GM12878 (cell line): Measurements from ENCODE around the gene CFAP54. TPM values are rescaled to one million over a fixed set of nuclear protein-coding genes. Genes with fewer than 3 reads are reported as not detected.

ENCODE experiments used
- ATAC-seq: fragments of 200-7000 bp; cut with Tn5 transposase; 3 replicates; pipeline ENCODE4 v1.9.1; 2020; ENCODE audit warnings: mild to moderate bottlenecking, moderate library complexity
- BruUV-seq: library from RNA; stranded (reverse); fragments of 400-500 nt; replicated peaks from 2 replicates; lab custom pipeline; 2021; lab: Mats Ljungman, UMichigan
- CTCF ChIA-PET: fragments of 300-600 bp; sonication (Branson Sonifier 250); formaldehyde crosslinking; extraction: SDS; loops from one replicate; lab custom pipeline; 2021; ENCODE audit warnings: inconsistent platforms; lab: Yijun Ruan, JAX
- POLR2A ChIA-PET: fragments of 350-600 bp; formaldehyde crosslinking; extraction: SDS; loops from one replicate; lab custom pipeline; 2021; ENCODE audit warnings: inconsistent platforms; lab: Charles Lee
- RAD21 ChIA-PET: fragments of 300-600 bp; sonication (Branson Sonifier 250); formaldehyde crosslinking; loops from one replicate; lab custom pipeline; 2023; ENCODE audit warnings: antibody characterized with exemption; ENCODE audit not compliant: unreplicated experiment; lab: Charles Lee
- SMC1A ChIA-PET: fragments of 300-600 bp; sonication (Branson Sonifier 250); formaldehyde crosslinking; loops from one replicate; lab custom pipeline; 2023; ENCODE audit not compliant: unreplicated experiment, uncharacterized antibody; lab: Charles Lee
- DNase-seq: peaks from one replicate; pipeline ENCODE4 v3.0.0-alpha.2; 2011; ENCODE audit warnings: low read depth, low spot score
- FAIRE-seq: peaks from 3 replicates; lab custom pipeline; 2011; peaks lifted over from hg19 to GRCh38; lab: Jason Lieb, UNC
- H2AFZ ChIP-seq: 2 replicates; pipeline ENCODE4 v1.6.0; 2011; ENCODE audit warnings: low read depth, low read length, control low read depth; ENCODE audit not compliant: control insufficient read depth
- H3K27ac ChIP-seq: 2 replicates; pipeline ENCODE4 v1.5.1; 2011; ENCODE audit warnings: control low read depth; ENCODE audit not compliant: control insufficient read depth, insufficient read depth
- H3K27me3 ChIP-seq, 2 experiments: replicated peaks in 1 of 2; 2 replicates each; pipeline versions ENCODE4 v1.6.0 to v1.6.1; 2011; ENCODE audit warnings: low read length in 1 of 2; ENCODE audit not compliant: control insufficient read depth in 2 of 2, insufficient read depth in 2 of 2
- H3K36me3 ChIP-seq, 2 experiments: 2 replicates each; pipeline ENCODE4 v1.5.1; 2011; ENCODE audit warnings: low read length in 1 of 2; ENCODE audit not compliant: control insufficient read depth in 2 of 2, insufficient read depth in 2 of 2
- H3K4me1 ChIP-seq: 2 replicates; pipeline ENCODE4 v1.6.1; 2011; ENCODE audit warnings: mild to moderate bottlenecking, low read length, moderate library complexity, mixed read lengths; ENCODE audit not compliant: control insufficient read depth, insufficient read depth
- H3K4me2 ChIP-seq: 2 replicates; pipeline ENCODE4 v1.6.0; 2011; ENCODE audit warnings: control low read depth; ENCODE audit not compliant: control insufficient read depth, insufficient read depth
- H3K4me3 ChIP-seq: fragments of 200-600 bp; sonication (generic); 2 replicates; pipeline ENCODE4 v1.5.1; 2016
- H3K79me2 ChIP-seq: 2 replicates; pipeline ENCODE4 v1.6.0; 2011; ENCODE audit warnings: low read length; ENCODE audit not compliant: control insufficient read depth, insufficient read depth
- H3K9ac ChIP-seq: 2 replicates; pipeline ENCODE4 v1.8.0; 2011; ENCODE audit warnings: low read length, control low read depth, mixed read lengths; ENCODE audit not compliant: control insufficient read depth, insufficient read depth
- H3K9me3 ChIP-seq: replicated peaks from 3 replicates; pipeline ENCODE4 v1.5.1; 2011; ENCODE audit warnings: mild to moderate bottlenecking, low read length; ENCODE audit not compliant: control insufficient read depth, insufficient read depth
- H4K20me1 ChIP-seq: 2 replicates; pipeline ENCODE4 v1.6.0; 2011; ENCODE audit not compliant: control insufficient read depth, insufficient read depth
- ATF3 ChIP-seq: IDR thresholded peaks from 2 replicates; pipeline ENCODE4 v1.6.1; 2011; ENCODE audit warnings: low read depth, mild to moderate bottlenecking, low read length, moderate library complexity, borderline replicate concordance; ENCODE audit errors: extremely low read depth
- BMI1 ChIP-seq: fragments of 450-650 bp; IDR thresholded peaks from 2 replicates; pipeline ENCODE4 v1.6.1; 2016; ENCODE audit warnings: mild to moderate bottlenecking, moderate library complexity, borderline replicate concordance
- EP300 ChIP-seq, 2 experiments: fragments of 150-350 bp in 1 of 2; IDR thresholded peaks; 2 replicates each; pipeline ENCODE4 v1.6.1; 2011 to 2012; ENCODE audit warnings: low read depth in 2 of 2, low read length in 2 of 2, borderline replicate concordance in 1 of 2, improper control_type of control experiment in 1 of 2, inconsistent platforms in 1 of 2; ENCODE audit not compliant: control insufficient read depth in 1 of 2
- GABPA ChIP-seq: IDR thresholded peaks from 2 replicates; pipeline ENCODE4 v1.6.1; 2014; ENCODE audit warnings: antibody characterized with exemption, low read depth, mild to moderate bottlenecking, inconsistent platforms
- IKZF1 ChIP-seq: fragments of 450-650 bp; conservative IDR thresholded peaks from 2 replicates; pipeline ENCODE4 v1.6.1; 2017; ENCODE audit warnings: antibody characterized with exemption, mild to moderate bottlenecking
- MEF2A ChIP-seq: IDR thresholded peaks from 2 replicates; pipeline ENCODE4 v1.6.1; 2011; ENCODE audit warnings: low read depth, mild to moderate bottlenecking, low read length, moderate library complexity; ENCODE audit not compliant: insufficient read depth
- NFYB ChIP-seq: IDR thresholded peaks from 2 replicates; pipeline ENCODE4 v1.6.1; 2011; ENCODE audit warnings: low read depth, mild to moderate bottlenecking, low read length, improper control_type of control experiment, moderate library complexity; ENCODE audit not compliant: insufficient read depth
- RAD21 ChIP-seq: IDR thresholded peaks from 2 replicates; pipeline ENCODE4 v1.6.1; 2011; ENCODE audit warnings: mild to moderate bottlenecking, low read depth, low read length, moderate library complexity; ENCODE audit not compliant: insufficient read depth
- WRNIP1 ChIP-seq: IDR thresholded peaks from 2 replicates; pipeline ENCODE4 v1.6.1; 2011; ENCODE audit warnings: low read depth, low read length, improper control_type of control experiment, borderline replicate concordance
- ZBTB4 ChIP-seq: fragments of 450-650 bp; formaldehyde crosslinking; IDR thresholded peaks from 2 replicates; pipeline ENCODE4 v1.4.0; 2022; ENCODE audit warnings: mild to moderate bottlenecking, moderate library complexity
- ZBTB40 ChIP-seq: fragments of 450-650 bp; IDR thresholded peaks from 2 replicates; pipeline ENCODE4 v1.6.1; 2016; ENCODE audit warnings: mild to moderate bottlenecking, moderate library complexity, borderline replicate concordance
- WGBS: methylation state at CpG from one replicate; pipeline ENCODE4 v1.1.6; 2016; ENCODE audit warnings: low lambda C conversion rate; ENCODE audit not compliant: insufficient replicate concordance, insufficient coverage; ENCODE audit errors: missing lambda C conversion rate; 5-methylcytosine and 5-hydroxymethylcytosine counted together
- in situ Hi-C: fragments of 300-500 bp; cut with MboI; formaldehyde crosslinking; loops from 9 replicates; pipeline ENCODE4 v1.14.3; 2018; ENCODE audit warnings: mixed read lengths
- intact Hi-C: fragments of 100-400 bp; cut with micrococcal nuclease; formaldehyde crosslinking; loops from one replicate; pipeline ENCODE4 v1.14.2; 2022; ENCODE audit not compliant: unreplicated experiment
- polyA plus RNA-seq, 11 experiments: library from polyadenylated mRNA; depleted of rRNA in 4 of 11; unstranded in 6 of 11; stranded (reverse) in 5 of 11; fragments of >200 nt; fragmentation: Nextera tagmentation in 4 of 11; fragmentation: Illumina TruSeq in 1 of 11; extraction: Ambion mirVana in 4 of 11; extraction: Trizol in 1 of 11; gene quantifications; 1 replicate in 1 of 11; 2 replicates in 10 of 11; pipeline versions ENCODE4 v1.2.1 to v1.2.3, GENCODE V29; 2011 to 2016; ENCODE audit warnings: inconsistent platforms in 2 of 11, missing spikeins in 2 of 11, low read depth in 1 of 11
- total RNA-seq, 4 experiments: library from RNA; depleted of rRNA in 3 of 4; stranded (reverse); fragments of >200 nt in 3 of 4; fragmentation: Illumina TruSeq in 1 of 4; extraction: Trizol in 1 of 4; gene quantifications; 2 replicates each; pipeline versions ENCODE4 v1.2.1 to v1.2.3, GENCODE V29; 2013 to 2021

CFAP54 gene
- total and polyA plus RNA-seq, 10 of the 15 experiments (the other 5 are each of a cell fraction or from before 2014, with no cell fraction given), result 0.19 to 1.5 (median 0.56) TPM

DNA sequence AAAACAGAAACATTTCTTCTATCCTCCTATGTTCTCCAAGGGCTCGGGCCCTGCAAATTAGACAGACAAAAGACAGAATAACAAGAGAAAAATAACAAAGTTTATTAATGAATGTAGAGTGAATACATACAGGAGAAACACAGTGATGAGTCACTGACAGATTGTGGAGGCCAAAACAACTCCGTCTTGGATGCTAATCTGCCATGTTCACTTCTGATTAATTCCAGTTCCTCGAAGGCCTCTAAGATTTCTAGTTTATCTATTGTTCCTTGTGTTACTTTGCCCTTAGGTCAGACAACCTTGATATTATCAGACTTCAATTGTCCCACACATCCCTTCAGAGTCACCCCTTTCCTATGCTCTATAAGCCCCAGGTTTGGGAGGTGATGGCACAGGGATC is 390.8 kb downstream of the CFAP54 start:
- ATAC-seq (no peak), FAIRE-seq (no peak), DNase-seq (no peak)
- H2AFZ ChIP-seq, result no peak overlapping the region
- ChIA-PET RAD21 (no interaction called here), SMC1A (no interaction called here), POLR2A (no interaction called here), CTCF (no interaction called here)
- peaks cover 0 to 2% of the 10 kb centered on the region in 2 experiments; a peak in 1 of 4 replicates for H3K27me3 ChIP-seq
- no peak overlapping the region for H3K4me3 ChIP-seq
- intact Hi-C loops, result no loop called here
- H4K20me1 ChIP-seq, result no peaks in the 10 kb centered on the region
- H3K4me1 ChIP-seq, result no peaks in the 10 kb centered on the region
- in situ Hi-C loops, result no loop called here
- H3K27ac ChIP-seq, result no peak overlapping the region
- no peaks in the 10 kb centered on the region for H3K79me2 ChIP-seq
- no peak overlapping the region for H3K4me2 ChIP-seq
- no peaks in the 10 kb centered on the region; the same call in 2 of the 3 replicates for H3K9me3 ChIP-seq
- WGBS, result 39% methylated on average over 3 of the region's 3 CpGs
- TF ChIP-seq IKZF1 (no peak), ZBTB4 (CRISPR knock-in tag) (no peak), RAD21 (no peak), GABPA (no peak), ATF3 (no peak), ZBTB40 (no peak), MEF2A (no peak), EP300 (IDR thresholded peaks at IDR 0.05; ENCODE audit: borderline replicate concordance in 1 of 2, control insufficient read depth in 1 of 2, low read depth in 2 of 2, low read length in 2 of 2) (no peak), WRNIP1 (no peak), BMI1 (no peak), NFYB (no peak)
- no peaks in the 10 kb centered on the region for H3K36me3 ChIP-seq
- no peak overlapping the region for H3K9ac ChIP-seq
- no TSS peak for BruUV-seq
